HepG2 (cell line): ENCODE data around the gene THSD4.

Experiments
- HNRNPUL1 ChIP-seq: fragments of 200-400 bp; formaldehyde crosslinking; IDR thresholded peaks from 2 replicates; pipeline ENCODE4 v1.6.1; 2017; ENCODE audit warnings: low read depth, mild to moderate bottlenecking, low read length, moderate library complexity
- ZNF546 ChIP-seq: sonication (generic); formaldehyde crosslinking; conservative IDR thresholded peaks from 2 replicates; pipeline ENCODE4 v1.8.1; 2023; ENCODE audit warnings: mild to moderate bottlenecking, missing genetic modification reagents

DNA sequence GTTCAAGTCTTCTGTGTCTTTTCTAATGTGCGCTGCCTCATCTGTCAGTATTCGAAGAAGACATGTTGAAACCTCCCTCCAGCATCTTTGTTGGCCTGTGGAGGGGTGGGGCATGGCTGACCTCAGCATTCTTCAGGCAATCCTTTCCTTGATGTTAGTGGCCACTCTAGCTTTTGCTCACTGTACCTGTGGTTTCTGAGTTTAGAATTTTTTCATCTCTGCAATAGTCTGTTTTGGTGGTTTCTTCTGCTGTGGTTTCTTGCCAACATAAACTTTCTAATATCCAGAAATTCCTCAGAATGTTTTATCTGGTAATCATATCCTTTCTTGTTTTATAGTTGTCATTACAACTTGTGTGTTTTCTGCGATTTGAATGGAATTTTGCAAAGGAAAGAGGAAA lies 443.8 kb downstream of the THSD4 start:
- TF ChIP-seq ZNF546 (CRISPR knock-in tag), result no peak
- no peak for TF ChIP-seq HNRNPUL1
